Fibroblast of lung (primary cell): Measurements from ENCODE around the gene RIBC2. TPM values are rescaled to one million over a fixed set of nuclear protein-coding genes. Genes with fewer than 3 reads are reported as not detected.

ENCODE experiments used
- DNase-seq, 2 donors: peaks; one replicate each; pipeline versions ENCODE4 v3.0.0 to v3.0.0-alpha.2; 2010; ENCODE audit warnings: low read depth in 2 of 2
- H2AFZ ChIP-seq: 2 replicates; pipeline ENCODE4 v1.5.1; 2012; ENCODE audit warnings: low read length, control low read depth, inconsistent platforms
- H3K27ac ChIP-seq: 2 replicates; pipeline ENCODE4 v1.5.1; 2011; ENCODE audit warnings: low read length, control low read depth; ENCODE audit not compliant: insufficient read depth
- H3K27me3 ChIP-seq: 2 replicates; pipeline ENCODE4 v1.5.1; 2011; ENCODE audit warnings: mild to moderate bottlenecking, low read length; ENCODE audit not compliant: control insufficient read depth, insufficient read depth
- H3K36me3 ChIP-seq: 2 replicates; pipeline ENCODE4 v1.5.1; 2011; ENCODE audit warnings: low read length; ENCODE audit not compliant: control insufficient read depth, insufficient read depth
- H3K4me1 ChIP-seq: 2 replicates; pipeline ENCODE4 v1.5.1; 2011; ENCODE audit warnings: low read length; ENCODE audit not compliant: control insufficient read depth, insufficient read depth; ENCODE audit errors: extremely low read depth
- H3K4me2 ChIP-seq: 2 replicates; pipeline ENCODE4 v1.5.1; 2011; ENCODE audit warnings: low read length, control low read depth; ENCODE audit not compliant: insufficient read depth; ENCODE audit errors: extremely low read depth
- H3K4me3 ChIP-seq, 4 experiments: fragments of 200-600 bp in 1 of 4; sonication (generic) in 1 of 4; replicated peaks in 1 of 4; 2 replicates each; pipeline ENCODE4 v1.5.1; 2011 to 2016; ENCODE audit warnings: low read length in 4 of 4, low read depth in 3 of 4, mild to moderate bottlenecking in 3 of 4, control low read depth in 2 of 4, inconsistent platforms in 1 of 4, mixed read lengths in 1 of 4; ENCODE audit not compliant: insufficient read depth in 1 of 4; ENCODE audit errors: control extremely low read depth in 1 of 4
- H3K79me2 ChIP-seq: 2 replicates; pipeline ENCODE4 v1.5.1; 2012; ENCODE audit warnings: mild to moderate bottlenecking, low read length, inconsistent platforms; ENCODE audit not compliant: control insufficient read depth, insufficient read depth
- H3K9ac ChIP-seq: 2 replicates; pipeline ENCODE4 v1.5.1; 2011; ENCODE audit warnings: mild to moderate bottlenecking, low read length, control low read depth; ENCODE audit not compliant: insufficient read depth
- H3K9me3 ChIP-seq: 2 replicates; pipeline ENCODE4 v1.5.1; 2012; ENCODE audit warnings: low read depth, low read length; ENCODE audit not compliant: control insufficient read depth, insufficient read depth
- H4K20me1 ChIP-seq: 2 replicates; pipeline ENCODE4 v1.5.1; 2011; ENCODE audit warnings: low read length; ENCODE audit not compliant: control insufficient read depth, insufficient read depth; ENCODE audit errors: extremely low read depth
- CTCF ChIP-seq, 2 donors: IDR thresholded peaks in 1 of 2; conservative IDR thresholded peaks in 1 of 2; 1 replicate in 1 of 2; 2 replicates in 1 of 2; pipeline ENCODE4 v1.5.1; 2011 to 2012; ENCODE audit warnings: low read length in 2 of 2, control low read depth in 1 of 2, inconsistent platforms in 1 of 2, low read depth in 1 of 2, mild to moderate bottlenecking in 1 of 2
- EZH2 ChIP-seq: IDR thresholded peaks from 2 replicates; pipeline ENCODE4 v1.5.1; 2012; ENCODE audit warnings: low read length, control low read depth, mild to moderate bottlenecking; ENCODE audit errors: missing control alignments
- polyA plus RNA-seq, 2 donors: library from polyadenylated mRNA; depleted of rRNA in 1 of 2; stranded (reverse) in 1 of 2; unstranded in 1 of 2; fragments of >200 nt; gene quantifications; 2 replicates each; pipeline ENCODE4 v1.2.1, GENCODE V29; 2011 to 2012; ENCODE audit warnings: missing spikeins in 1 of 2
- total RNA-seq: library from RNA; depleted of rRNA; stranded (reverse); fragments of >200 nt; gene quantifications from 2 replicates; pipeline ENCODE4 v1.2.1, GENCODE V29; 2014

Gene RIBC2
- total and polyA plus RNA-seq, 2 donors (not counting 1 experiment from before 2014, with no cell fraction given): 1.6 TPM; not detected in 1

GRCh38 chr22:45470871-45471270 lies 57.4 kb downstream of the RIBC2 start:
- no peaks in the 10 kb centered on the region for H3K9me3 ChIP-seq
- H3K4me1 ChIP-seq: peaks cover 4% of the 10 kb centered on the region
- H3K27ac ChIP-seq: no peak overlapping the region
- H2AFZ ChIP-seq: no peak overlapping the region
- TF ChIP-seq EZH2: no peak
- no peak for TF ChIP-seq CTCF (conservative IDR thresholded peaks at IDR 0.05 in 1 of 2, IDR thresholded peaks at IDR 0.05 in 1 of 2; ENCODE audit: low read depth in 1 of 2, low read length in 2 of 2)
- H3K36me3 ChIP-seq: no peaks in the 10 kb centered on the region
- H3K4me3 ChIP-seq: no peak overlapping the region
- H3K9ac ChIP-seq: no peak overlapping the region
- H4K20me1 ChIP-seq: no peaks in the 10 kb centered on the region
- no peak overlapping the region for H3K4me2 ChIP-seq
- no peaks in the 10 kb centered on the region for H3K79me2 ChIP-seq
- peaks cover 2% of the 10 kb centered on the region for H3K27me3 ChIP-seq
- DNase-seq: no peak

- no peaks in the 10 kb centered on the region for H3K79me2 ChIP-seq
- DNase-seq: no peak
- H3K4me3 ChIP-seq: no peak overlapping the region
- H3K27me3 ChIP-seq: peaks cover 2% of the 10 kb centered on the region
- no peaks in the 10 kb centered on the region for H3K36me3 ChIP-seq
- H3K4me1 ChIP-seq: peaks cover 7% of the 10 kb centered on the region
- no peak overlapping the region for H3K4me2 ChIP-seq
- no peak overlapping the region for H2AFZ ChIP-seq
- TF ChIP-seq CTCF (conservative IDR thresholded peaks at IDR 0.05 in 1 of 2, IDR thresholded peaks at IDR 0.05 in 1 of 2; ENCODE audit: low read depth in 1 of 2, low read length in 2 of 2) (no peak), EZH2 (no peak)
- H3K27ac ChIP-seq: no peak overlapping the region
- H4K20me1 ChIP-seq: no peaks in the 10 kb centered on the region
- H3K9ac ChIP-seq: no peak overlapping the region
- no peaks in the 10 kb centered on the region for H3K9me3 ChIP-seq
Observed at GRCh38 chr22:45472426-45472825, 58.9 kb downstream of the RIBC2 start.

GRCh38 chr22:45473626-45474237 lies 60.2 kb downstream of the RIBC2 start:
- Histone ChIP-seq H3K27ac (no peak overlapping the region), H3K9me3 (no peaks in the 10 kb centered on the region), H3K4me1 (peaks cover 7% of the 10 kb centered on the region), H4K20me1 (no peaks in the 10 kb centered on the region), H3K27me3 (peaks cover 2% of the 10 kb centered on the region), H3K36me3 (no peaks in the 10 kb centered on the region), H3K4me3 (no peak overlapping the region), H3K79me2 (no peaks in the 10 kb centered on the region), H2AFZ (no peak overlapping the region), H3K4me2 (no peak overlapping the region), H3K9ac (no peak overlapping the region)
- no peak for DNase-seq
- TF ChIP-seq EZH2 (no peak), CTCF (conservative IDR thresholded peaks at IDR 0.05 in 1 of 2, IDR thresholded peaks at IDR 0.05 in 1 of 2; ENCODE audit: low read depth in 1 of 2, low read length in 2 of 2) (no peak)
